Lung (tissue), 12 donors: ENCODE measurements around the gene ABCD3. TPM values are rescaled to one million over a fixed set of nuclear protein-coding genes. Genes with fewer than 3 reads are reported as not detected.

Experiments
- ATAC-seq: fragments of 200-7000 bp; cut with Tn5 transposase; one replicate; pipeline ENCODE4 v1.9.1; 2020; ENCODE audit warnings: moderate number of reproducible peaks; ENCODE audit not compliant: insufficient read depth, low FRiP score
- DNase-seq, 3 donors: peaks; one replicate each; pipeline ENCODE4 v3.0.0-alpha.2; 2013 to 2017
- H3K27ac ChIP-seq, 2 donors: one replicate each; pipeline ENCODE4 v1.5.1; 2013; ENCODE audit warnings: mild to moderate bottlenecking in 2 of 2, moderate library complexity in 2 of 2, control low read depth in 1 of 2, inconsistent platforms in 1 of 2, low read depth in 1 of 2, low read length in 1 of 2
- H3K27me3 ChIP-seq, 3 donors: one replicate each; pipeline ENCODE4 v1.5.1; 2013; ENCODE audit warnings: low read length in 2 of 3; ENCODE audit not compliant: control insufficient read depth in 3 of 3, insufficient read depth in 3 of 3
- H3K36me3 ChIP-seq, 4 donors: one replicate each; pipeline ENCODE4 v1.5.1; 2013; ENCODE audit warnings: low read length in 4 of 4, mild to moderate bottlenecking in 1 of 4, moderate library complexity in 1 of 4; ENCODE audit not compliant: control insufficient read depth in 4 of 4, insufficient read depth in 4 of 4
- H3K4me1 ChIP-seq, 5 donors: one replicate each; pipeline ENCODE4 v1.5.1; 2013; ENCODE audit warnings: low read length in 5 of 5, mild to moderate bottlenecking in 2 of 5, moderate library complexity in 1 of 5; ENCODE audit not compliant: control insufficient read depth in 5 of 5, insufficient read depth in 5 of 5
- H3K4me3 ChIP-seq: one replicate; pipeline ENCODE4 v1.5.1; 2013; ENCODE audit warnings: mild to moderate bottlenecking, control low read depth, moderate library complexity
- H3K9ac ChIP-seq, 2 donors: one replicate each; pipeline ENCODE4 v1.5.1; 2013; ENCODE audit warnings: low read length in 2 of 2, control low read depth in 1 of 2; ENCODE audit not compliant: insufficient read depth in 1 of 2
- H3K9me3 ChIP-seq, 4 donors: one replicate each; pipeline ENCODE4 v1.5.1; 2013; ENCODE audit warnings: low read length in 3 of 4, mild to moderate bottlenecking in 1 of 4, moderate library complexity in 1 of 4; ENCODE audit not compliant: control insufficient read depth in 4 of 4, insufficient read depth in 3 of 4
- WGBS, 2 donors: extraction: QIAGEN DNeasy Blood & Tissue Kit; methylation state at CpG; one replicate each; pipeline ENCODE4 v1.1.7; 2013; 5-methylcytosine and 5-hydroxymethylcytosine counted together
- polyA plus RNA-seq, 2 donors: library from polyadenylated mRNA; stranded (reverse); fragments of 200-250 nt; gene quantifications; one replicate each; pipeline ENCODE4 v1.2.1, GENCODE V29; 2013
- total RNA-seq, 2 donors: library from RNA; depleted of rRNA in 1 of 2; stranded (reverse); fragments of >200 nt in 1 of 2; gene quantifications; one replicate each; pipeline ENCODE4 v1.2.1, GENCODE V29; 2014 to 2021
- TF ChIP-seq, protein P1 (sequence below): IDR thresholded peaks from 2 replicates; pipeline ENCODE4 v1.5.1; 2012; ENCODE audit warnings: mild to moderate bottlenecking; ENCODE audit errors: control extremely low read depth, extremely low read depth
- donor health status: control.
- donor health status: control.
- donor health status: Bipolar disorder and iron deficiency.
- donor health status: healthy.
- donor health status: DM: yes; HTN: yes; CAD: no.

ABCD3 gene
- total and polyA plus RNA-seq, 4 donors: 28.5 to 80.7 (median 43.8) TPM

DNA sequence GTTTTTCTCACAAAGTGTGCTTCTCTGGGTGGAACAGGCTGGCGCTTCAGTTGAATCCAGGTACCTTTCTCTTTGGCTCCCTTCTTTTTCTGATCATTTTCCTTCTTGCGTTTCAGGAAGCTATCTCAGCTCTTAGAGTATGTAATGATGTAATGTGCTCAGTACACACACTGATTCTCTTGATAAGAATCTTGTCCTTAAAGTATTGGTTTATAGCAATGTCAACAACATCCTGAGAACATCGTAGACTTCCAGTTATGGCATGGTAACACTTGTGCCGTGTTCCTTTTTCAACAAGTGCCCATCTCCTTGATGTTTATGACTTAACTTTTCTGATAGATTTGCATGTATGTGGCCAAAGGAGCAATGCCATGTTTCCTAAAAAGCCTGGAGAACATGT lies 11.7 kb upstream of the ABCD3 start:
- Histone ChIP-seq H3K27ac (no peak overlapping the region), H3K36me3 (no peaks in the 10 kb centered on the region)
- no peak for ATAC-seq

DNA sequence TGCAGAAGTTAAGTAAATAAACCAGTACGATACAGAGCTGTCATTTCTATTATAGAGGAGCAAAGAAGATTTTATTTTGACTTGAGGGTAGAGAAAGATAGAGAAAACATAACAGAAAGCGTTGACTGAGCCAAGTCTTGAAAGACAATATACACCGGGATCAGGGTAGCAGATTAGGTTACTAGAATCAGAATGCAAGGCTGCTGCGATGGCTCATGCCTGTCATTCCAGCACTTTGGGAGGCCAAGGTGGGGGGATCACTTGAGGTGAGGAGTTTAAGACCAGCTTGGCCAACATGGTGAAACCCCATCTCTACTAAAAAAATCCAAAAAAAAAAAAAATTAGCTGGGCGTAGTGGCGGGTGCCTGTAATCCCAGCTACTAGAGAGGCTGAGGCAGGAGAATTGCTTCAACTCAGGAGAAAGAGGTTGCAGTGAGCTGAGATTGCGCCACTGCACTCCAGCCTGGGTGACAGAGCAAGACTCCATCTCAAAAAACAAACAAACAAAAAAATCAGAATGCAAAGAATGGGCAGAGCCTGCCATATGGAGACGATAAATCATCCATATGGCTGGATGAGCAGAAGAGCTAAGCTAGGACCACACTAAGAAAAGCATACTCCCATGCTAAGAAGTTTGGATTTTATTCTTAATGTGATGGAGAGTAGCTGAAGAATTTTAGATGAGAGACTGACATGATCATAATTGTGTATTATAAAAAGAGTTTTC lies 9.9 kb upstream of the ABCD3 start:
- Histone ChIP-seq H3K9ac (no peak overlapping the region), H3K4me3 (no peak overlapping the region), H3K4me1 (peaks cover 0 to under 1% (median 0%) of the 10 kb centered on the region in 5 donors), H3K9me3 (no peaks in the 10 kb centered on the region), H3K36me3 (no peaks in the 10 kb centered on the region), H3K27me3 (no peaks in the 10 kb centered on the region), H3K27ac (no peak overlapping the region)
- ATAC-seq (no peak), DNase-seq (no peak)
- WGBS, 2 donors: 87 to 92% methylated on average over 6 to 8 of the region's 8 CpGs
- TF ChIP-seq, protein P1, sequence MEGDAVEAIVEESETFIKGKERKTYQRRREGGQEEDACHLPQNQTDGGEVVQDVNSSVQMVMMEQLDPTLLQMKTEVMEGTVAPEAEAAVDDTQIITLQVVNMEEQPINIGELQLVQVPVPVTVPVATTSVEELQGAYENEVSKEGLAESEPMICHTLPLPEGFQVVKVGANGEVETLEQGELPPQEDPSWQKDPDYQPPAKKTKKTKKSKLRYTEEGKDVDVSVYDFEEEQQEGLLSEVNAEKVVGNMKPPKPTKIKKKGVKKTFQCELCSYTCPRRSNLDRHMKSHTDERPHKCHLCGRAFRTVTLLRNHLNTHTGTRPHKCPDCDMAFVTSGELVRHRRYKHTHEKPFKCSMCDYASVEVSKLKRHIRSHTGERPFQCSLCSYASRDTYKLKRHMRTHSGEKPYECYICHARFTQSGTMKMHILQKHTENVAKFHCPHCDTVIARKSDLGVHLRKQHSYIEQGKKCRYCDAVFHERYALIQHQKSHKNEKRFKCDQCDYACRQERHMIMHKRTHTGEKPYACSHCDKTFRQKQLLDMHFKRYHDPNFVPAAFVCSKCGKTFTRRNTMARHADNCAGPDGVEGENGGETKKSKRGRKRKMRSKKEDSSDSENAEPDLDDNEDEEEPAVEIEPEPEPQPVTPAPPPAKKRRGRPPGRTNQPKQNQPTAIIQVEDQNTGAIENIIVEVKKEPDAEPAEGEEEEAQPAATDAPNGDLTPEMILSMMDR: no peak

More for the DNA sequence above, 11.7 kb upstream of the ABCD3 start:
- Histone ChIP-seq H3K4me1 (no peaks in the 10 kb centered on the region), H3K4me3 (no peak overlapping the region), H3K27me3 (no peaks in the 10 kb centered on the region), H3K9me3 (no peaks in the 10 kb centered on the region), H3K9ac (no peak overlapping the region)
- 52 to 62% methylated on average over 4 of the region's 4 CpGs for WGBS, 2 donors
- no peak for DNase-seq
- TF ChIP-seq, protein P1: no peak

DNA sequence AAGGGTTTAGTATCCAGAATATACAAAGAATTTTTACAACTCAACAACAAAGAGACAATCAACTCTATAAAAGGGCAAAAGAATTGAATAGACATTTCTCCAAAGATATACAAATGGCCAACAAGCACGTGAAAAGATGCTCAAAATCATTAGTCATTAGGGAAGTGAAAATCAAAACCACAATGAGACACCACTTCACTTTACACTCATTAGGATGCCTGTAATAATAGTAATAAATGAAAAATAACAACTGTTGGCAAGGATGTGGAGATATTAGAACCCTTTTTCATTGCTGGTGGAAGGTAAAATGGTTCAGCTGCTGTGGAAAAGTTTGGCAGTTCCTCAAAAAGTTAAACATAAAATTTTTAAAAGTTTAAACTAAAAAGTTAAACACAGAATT lies 7.0 kb upstream of the ABCD3 start:
- Histone ChIP-seq H3K4me1 (peaks cover 0 to 3% (median 0%) of the 10 kb centered on the region in 5 donors), H3K27me3 (no peaks in the 10 kb centered on the region)
- WGBS, 2 donors: 6 to 31% methylated on average over 1 of the region's 1 CpG

More for the DNA sequence above, 7.0 kb upstream of the ABCD3 start:
- TF ChIP-seq, protein P1: no peak
- Histone ChIP-seq H3K4me3 (no peak overlapping the region), H3K27ac (no peak overlapping the region), H3K9me3 (no peaks in the 10 kb centered on the region), H3K9ac (no peak overlapping the region), H3K36me3 (no peaks in the 10 kb centered on the region)
- ATAC-seq (no peak), DNase-seq (peak in 2 of 3 donors; percentile 28 to 53)
